Retina (tissue), 1 donor: ENCODE data around the gene MCF2L.

ENCODE experiments used
- DNase-seq: peaks from one replicate; pipeline ENCODE4 v3.0.0-alpha.2; 2016

MCF2L gene

DNA sequence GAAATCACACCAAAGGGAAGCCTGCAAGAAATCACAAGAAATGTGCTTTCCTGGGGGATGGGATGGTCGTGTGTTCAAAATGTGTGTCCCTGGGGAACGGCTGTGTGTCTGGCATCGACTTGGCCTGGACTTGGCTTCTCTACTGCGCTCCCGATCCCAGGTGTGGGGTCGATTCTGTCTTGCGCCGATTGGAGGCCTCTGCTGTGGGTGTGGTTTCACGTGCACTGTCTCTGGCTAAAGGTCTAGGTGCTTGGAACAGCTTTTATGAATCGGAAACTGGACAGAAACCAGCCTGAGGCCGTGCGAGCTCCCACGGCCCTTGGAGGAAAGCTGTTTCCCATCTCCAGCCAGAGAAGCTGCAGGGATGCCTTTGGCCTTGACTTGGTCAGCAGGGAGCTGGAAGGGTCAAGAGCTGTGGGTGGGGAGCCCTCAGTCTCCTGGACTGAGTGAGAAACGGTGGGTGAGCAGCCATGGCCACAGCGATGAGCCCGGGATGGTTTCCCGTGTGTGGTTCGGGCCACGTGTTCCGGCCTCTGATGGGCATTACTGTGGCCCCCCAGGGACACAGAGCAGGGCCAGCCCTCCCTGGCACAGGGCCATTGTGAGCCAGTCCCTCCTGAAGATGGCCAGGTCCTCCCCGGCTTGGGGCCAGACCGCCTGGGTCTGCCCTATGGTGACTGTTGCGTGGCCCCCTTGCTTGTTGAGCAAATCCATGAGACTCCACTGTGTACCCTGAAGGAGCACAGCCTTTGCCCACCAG, 29.7 kb downstream of the MCF2L start:
- peak; percentile 26 for DNase-seq

DNA sequence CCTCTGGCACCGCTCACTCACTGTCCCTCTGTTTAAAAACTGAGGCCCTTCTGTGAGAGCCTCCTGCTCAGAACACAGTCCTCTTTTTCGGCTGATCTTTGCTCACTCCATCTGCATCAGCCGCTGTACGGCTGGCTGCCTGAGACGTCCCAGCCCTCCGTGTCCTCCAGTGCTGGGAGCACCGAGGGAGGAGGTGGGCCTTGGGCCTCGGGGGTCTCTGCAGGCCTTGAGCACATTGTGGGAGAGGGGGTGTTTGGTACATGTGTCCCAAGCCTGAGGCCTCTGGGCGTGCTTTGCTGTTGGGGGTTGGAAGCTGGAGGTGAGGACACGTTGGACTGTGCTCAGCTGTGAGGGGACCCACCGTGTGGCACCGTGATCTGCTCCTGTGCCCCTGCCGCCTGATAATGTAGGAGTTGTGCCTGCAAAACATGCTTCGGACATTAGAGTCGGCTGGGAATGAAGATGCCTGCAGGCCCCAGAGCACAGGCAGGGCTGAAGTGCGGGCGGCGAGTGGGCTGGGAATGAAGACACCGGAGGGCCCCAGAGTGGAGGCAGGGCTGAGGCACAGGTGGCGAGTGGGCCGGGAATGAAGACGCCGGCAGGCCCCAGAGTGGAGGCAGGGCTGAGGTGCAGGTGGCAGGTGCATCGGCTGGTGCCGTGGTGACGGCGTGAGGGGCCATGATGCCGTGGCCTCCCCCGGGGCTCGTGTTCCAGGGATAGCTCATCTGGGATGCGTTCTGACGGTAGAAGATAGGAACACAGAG, 30.6 kb downstream of the MCF2L start:
- DNase-seq: peak; percentile 44

DNA sequence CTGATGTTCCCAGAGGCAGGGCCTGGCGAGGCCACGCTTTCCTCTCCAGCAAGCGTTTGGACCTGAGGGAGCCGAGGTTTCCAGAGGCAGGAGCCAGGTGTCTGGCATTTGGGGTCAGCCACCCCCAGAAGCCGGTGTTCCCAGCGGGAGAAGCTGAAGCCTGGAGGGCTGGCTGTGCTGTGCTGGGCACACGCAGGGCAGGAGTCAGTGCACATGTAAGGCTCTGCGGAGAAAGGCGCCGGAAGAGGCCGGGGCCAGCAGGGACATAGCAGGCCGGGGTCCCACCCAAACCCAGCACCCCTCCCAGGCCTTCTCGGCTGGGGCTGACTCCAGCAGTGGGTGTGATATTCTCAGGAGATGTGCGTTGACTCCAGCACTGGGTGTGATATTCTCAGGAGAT, 31.6 kb downstream of the MCF2L start:
- DNase-seq: no peak

DNA sequence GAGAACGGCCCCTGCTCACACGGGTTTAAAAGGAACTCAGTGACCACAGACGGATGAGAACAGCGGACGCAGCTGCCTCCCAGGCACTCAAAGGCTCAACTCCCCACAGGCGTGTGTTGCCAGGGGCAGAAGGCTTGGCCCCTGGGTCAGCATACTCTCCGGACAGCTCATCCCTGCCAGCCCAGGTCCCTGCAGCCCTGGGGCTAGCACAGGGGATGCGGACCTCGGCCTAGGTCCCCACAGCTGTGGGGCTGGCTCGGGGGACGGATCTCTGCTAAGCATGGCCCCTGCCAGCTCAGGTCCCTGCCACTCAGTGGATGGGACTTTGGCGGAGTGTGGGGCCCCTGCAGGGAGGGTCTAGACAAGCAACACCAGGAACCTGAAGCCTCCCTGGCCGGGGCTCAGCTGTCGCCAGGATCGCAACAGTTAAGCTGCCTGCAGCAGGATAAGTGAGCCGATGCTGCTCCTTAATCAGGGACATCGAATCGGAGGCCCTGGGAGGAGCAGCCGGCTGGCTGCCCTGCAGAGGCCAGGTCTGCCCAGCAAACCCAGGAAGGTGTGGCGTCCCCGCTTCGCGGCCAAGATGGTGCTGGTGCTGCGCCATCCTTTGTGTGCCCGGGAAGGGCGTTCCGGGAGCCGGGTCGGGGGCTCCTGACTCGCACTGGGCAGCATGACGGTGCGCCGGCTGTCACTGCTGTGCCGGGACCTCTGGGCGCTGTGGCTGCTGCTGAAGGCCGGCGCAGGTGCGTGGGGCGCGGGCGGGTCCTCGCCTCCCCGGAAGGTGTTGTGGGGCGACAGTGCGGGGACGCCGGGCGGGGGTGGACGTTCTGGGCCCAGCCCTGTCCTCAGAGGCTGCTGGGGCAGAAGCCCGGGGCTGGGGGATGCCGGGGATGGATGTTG, 32.5 kb downstream of the MCF2L start:
- DNase-seq: peak; percentile 97

DNA sequence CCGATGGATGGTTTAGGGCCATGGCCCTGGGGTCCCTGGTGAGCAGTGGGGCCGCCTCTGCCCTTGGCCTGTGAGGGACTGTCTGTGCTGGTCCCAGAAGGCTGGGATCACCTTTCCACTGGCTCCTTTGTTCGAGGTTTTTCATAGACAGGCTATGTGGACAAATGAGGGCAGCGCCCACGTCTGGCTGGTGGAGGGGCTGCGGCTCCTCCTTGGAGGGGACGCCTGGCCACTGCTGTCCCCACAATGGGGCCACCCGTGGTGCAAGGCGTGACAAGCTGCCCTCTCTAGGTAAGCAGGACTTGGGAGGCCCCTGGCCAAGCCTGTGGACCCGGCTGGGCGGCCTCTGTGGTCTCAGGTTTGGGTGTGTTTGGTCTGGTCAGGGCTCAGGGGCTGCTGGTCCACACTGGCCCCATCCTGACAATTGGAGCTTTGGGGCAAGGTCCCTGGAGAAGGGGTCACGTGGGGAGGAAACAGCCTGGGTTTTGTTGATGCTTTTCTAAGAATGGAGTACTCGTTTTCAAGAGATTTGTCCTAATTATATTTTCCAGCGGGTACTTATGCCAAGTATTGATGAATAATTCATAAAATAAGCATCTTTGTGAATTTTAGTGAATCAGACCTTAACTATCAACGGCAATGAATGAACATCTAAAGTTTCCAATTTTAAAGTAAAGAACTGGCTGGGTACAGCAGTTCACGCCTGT, 33.3 kb downstream of the MCF2L start:
- DNase-seq: peak; percentile 92

DNA sequence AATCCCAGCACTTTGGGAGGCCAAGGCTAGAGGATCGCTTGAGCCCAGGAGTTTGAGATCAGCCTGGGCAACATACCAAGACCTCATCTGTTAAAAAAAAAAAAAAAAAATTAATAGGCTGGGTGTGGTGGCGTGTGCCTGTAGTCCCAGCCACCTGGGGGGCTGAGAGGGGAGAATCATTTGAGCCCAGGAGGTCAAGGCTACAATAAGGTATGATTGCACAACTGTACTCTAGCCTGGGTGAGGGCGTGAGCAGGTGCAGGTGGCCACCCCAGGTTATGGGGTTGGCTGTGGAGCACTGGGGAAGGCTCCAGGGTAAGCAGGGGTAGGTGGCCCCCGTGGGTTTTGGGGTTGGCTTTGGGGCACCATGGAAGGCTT, 33.9 kb downstream of the MCF2L start:
- DNase-seq: no peak

DNA sequence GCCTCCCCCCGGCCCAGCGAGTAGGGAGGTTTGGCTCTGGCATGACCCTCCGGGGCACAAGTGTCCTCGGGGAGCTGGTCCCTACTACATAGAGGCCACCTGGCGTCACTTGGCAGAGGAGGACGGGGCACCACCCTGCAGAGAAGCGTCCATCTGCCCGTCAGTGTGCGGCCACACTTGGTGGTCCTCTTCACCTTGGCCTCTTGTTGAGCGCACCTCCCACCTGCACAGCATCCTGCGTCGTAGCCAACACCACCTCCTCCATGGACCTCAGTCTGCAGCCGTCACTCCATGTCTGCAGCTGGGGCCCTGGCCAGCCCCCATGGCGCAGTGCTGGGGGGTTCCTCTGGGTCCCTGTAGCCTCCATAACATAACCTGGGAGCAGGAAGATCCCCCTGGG, 35.1 kb downstream of the MCF2L start:
- no peak for DNase-seq

DNA sequence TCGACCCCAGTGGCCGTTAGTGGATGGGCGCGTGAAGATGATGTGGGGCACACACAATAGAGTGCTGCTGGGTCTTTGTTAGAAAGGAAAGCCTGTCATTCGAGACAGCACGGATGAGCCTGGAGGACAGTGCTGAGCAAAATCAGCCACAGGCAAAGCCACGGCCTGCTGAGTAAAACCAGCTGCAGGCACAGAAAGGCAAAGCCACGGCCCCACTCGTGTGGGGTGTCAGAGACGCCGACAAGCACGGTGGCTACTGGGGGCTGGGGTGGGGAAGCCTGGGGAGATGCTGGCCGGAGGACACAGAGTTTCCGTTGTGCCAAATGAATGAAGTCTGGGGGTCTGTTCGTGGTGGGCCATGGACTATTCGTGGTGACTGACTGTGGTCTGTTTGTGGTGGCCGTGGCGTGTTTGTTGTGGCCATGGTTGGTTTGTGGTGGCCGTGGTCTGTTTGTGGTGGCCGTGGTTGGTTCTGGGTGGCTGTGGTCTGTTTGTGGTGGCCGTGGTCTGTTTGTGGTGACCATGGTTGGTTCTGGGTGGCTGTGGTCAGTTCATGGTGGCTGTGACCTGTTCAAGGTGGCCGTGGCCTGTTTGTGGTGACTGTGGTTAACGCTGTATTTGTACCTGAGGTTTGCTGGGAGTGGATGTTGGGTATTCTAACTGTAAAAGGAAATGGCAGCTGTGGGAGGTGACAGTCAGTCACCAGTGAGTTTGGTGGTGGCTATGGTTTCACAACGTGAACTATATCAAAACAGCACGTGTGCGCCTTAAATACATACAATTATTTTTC, 36.3 kb downstream of the MCF2L start:
- no peak for DNase-seq

DNA sequence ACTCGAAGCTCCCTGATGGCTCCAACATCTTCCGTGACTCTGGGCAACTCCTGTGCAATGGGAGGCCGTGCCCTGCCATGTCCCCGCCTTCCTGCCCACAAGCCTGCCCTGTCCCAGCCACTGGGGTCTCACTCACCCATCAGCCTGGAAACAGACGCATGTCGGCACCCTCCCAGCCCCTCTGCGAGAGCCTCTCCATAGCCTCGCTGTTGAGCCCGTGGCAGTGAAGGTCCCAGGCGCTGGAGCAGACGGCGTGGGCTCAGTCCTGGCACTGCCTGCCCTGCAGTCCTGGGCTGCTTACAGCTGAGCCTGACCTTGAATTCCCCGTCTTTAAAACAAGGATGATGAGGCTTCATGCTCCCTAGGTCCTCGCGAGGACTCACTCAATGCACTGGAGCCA, 37.0 kb downstream of the MCF2L start:
- DNase-seq: no peak

DNA sequence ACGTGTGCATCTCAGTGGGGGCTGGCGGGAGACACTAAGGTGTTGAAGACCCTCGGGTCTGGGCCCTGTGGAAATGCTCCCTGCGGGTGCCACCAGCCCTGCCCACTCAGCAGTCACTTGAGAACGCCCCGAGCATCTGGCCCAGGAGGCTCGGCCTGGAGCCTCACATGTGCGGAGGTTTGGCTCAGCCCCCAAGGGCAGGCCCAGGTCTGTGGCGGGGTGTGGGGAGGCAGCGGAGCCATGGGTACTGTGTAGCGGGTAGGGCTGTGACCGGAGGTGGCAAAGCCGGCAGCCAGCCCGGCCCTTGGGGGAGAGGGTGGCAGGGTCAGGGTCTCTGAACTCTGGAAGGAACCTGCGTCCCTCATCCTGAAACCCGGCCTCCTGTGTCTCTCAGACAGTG, 37.6 kb downstream of the MCF2L start:
- no peak for DNase-seq

DNA sequence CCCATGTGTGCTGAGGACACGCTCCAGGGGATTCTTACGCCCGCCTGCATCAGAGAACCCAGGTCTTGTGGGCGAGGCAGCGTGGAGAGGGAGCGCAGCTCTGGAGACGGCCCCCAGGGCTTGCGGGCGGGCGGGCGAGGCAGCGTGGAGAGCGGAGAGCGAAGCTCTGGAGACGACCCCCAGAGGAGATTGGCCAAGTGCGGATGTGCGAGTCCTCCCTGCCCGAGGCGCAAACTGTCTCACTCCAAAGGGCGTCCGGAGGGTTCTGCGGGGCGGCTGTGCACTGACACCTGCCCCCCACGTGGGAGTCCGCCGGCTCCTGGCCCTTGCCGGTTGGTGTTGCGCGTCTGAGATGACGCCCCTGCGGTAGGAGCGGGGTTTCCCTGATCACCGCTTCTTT, 39.8 kb downstream of the MCF2L start:
- DNase-seq: no peak

DNA sequence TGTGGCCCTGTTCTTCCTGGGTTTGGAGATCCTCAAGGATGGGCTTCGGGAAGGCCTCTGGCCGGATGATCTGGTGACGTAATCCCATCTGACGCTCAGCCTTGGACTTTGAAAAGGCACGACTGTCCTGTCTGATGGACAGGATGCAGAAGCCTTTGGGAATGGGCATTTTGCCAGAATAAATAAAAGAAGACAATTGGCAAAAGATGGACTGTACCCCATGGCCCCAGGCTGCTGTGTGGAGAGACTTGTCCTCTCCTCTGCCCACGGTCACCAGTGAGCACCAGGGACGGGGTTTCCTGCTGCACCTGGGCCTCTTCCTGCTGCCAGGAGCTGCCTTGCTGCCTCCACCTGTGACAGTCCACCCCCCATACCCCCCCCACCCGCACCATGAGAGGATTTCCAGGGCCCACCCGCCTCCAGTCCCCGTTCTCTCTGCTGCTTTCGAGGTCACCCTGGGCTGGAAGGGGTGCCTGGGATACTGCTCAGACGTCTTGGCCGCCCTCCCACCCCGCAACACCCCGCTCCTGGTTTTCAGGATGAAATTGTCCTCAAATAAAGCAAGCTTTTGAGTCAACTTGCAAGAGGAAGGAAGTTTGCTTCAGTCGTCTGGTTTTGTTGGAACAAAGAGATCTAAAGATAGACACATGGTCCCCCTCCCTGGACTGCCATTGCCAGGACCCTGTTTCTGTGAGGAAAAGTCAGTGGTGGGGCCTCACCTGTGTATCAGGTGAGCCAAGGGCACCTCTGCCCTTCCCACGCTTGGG, 40.9 kb downstream of the MCF2L start:
- no peak for DNase-seq

DNA sequence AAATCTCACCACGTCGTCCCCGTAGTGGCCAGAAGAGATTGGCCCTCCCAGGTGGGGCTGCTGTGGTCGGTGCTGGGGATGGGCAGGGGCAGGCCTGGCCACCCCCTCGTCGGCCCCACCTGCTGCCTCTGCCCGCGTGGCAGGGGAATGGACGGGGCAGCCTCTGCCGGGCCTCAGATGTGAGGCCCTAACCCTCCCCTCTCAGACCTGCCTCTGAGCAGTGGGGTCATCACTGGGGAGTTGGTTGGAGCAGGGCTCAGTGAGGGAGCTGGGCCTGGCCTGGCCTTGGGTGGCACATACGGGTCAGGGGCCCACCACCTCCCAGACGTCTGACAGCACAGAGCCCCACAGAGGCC, 41.5 kb downstream of the MCF2L start:
- no peak for DNase-seq

DNA sequence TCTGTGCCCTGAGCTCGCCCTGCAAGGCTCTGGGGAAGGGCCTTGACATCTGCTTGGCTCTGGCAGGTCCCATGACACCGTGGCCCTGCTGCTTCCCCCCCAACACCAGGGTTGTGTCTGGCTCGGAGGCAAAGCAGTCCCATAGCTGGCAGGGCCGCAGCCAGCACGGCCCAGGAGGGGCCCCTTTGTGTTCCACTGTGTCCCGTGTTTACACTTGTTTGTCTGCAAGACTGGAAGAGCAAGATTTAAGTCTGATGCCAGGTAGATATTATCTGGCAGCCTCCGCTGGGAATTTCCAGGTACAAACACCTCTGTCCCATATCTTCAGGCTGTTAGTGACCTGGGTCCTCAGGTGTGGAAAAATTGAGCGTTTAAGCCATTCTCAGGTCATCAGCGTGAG, 44.3 kb downstream of the MCF2L start:
- no peak for DNase-seq

DNA sequence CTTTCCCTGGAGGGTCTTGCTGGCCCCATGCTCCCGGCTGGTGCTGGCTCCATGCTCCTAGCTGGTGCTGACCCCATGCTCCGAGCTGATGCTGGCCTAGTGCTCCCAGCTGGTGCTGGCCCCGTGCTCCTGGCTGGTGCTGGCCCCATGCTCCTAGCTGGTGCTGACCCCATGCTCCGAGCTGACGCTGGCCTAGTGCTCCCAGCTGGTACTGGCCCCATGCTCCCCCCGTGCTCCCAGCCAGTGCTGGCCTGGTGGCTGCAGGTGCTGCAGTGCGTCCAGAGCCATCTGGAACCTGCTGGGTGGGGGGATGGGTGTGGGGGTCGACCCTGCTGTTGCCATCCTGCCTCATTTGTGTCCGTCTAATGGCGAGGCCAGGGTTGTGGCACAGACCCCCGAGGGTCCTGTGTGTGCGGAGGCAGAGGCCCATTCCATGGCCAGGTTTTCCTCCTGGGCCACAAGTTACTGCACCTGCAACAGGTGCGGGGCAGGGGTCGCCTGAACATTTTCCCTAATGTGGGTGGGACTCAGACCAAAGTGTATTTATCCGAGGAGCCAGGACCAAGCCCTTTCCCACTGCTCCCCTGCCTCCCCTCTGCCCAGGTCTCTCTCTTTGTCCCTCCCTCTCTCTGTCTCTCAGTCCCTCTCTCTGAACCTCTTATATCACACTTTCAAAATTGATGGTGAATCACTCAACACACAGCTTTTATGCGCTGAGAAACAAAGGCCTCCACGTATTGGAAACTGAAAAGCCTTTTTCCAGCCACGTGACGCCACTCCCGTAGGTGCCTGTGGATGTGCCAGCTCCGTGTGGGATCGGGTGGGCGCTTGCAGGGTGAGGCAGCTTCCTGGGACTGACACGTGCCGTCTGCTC, 45.1 kb downstream of the MCF2L start:
- DNase-seq: no peak

DNA sequence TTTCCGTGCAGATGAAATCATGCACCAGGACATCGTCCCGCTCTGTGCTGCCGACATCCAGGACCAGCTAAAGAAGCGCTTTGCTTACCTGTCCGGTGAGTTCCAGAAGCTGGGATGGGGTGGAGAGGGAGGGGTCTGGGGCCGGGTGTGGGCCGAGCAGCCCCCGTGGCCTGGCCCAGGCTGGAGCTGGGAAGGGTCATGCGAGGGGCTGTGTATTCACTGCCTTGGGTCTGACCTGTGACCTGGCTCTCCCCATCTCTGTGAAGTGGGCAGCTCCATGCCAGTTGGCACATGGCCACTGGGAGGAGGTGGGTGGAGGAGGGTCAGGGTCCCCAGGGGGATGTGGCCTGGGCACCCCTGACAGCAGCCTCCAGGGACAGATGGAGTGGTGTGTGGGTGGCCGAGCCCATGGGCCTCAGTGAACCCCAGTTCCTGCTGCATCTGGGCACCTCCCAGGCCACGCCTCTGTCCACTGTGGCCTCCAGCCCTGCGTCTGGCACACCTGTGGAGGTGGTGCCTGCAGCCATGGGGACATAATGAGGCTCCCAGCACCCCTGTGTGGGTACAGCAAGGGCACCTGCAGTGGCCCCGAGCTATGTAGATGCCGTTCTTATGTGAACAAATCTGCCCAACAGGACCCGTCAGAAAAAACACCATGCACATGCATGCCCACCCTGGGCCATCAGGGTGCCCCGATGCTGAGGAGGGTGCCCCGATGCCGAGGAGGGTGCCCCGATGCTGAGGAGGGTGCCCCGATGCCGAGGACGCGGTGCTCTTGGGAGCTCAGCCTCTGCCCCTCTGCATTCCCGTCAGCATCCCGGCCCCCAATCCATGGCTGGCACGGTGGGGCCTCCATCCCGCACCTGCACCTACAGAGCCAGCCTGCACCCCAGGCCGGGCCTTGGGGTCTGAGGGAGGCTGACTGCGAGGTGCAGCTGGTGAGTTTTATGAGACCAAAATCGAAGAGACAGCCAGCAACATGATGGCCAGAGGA, 46.0 kb downstream of the MCF2L start:
- no peak for DNase-seq

DNA sequence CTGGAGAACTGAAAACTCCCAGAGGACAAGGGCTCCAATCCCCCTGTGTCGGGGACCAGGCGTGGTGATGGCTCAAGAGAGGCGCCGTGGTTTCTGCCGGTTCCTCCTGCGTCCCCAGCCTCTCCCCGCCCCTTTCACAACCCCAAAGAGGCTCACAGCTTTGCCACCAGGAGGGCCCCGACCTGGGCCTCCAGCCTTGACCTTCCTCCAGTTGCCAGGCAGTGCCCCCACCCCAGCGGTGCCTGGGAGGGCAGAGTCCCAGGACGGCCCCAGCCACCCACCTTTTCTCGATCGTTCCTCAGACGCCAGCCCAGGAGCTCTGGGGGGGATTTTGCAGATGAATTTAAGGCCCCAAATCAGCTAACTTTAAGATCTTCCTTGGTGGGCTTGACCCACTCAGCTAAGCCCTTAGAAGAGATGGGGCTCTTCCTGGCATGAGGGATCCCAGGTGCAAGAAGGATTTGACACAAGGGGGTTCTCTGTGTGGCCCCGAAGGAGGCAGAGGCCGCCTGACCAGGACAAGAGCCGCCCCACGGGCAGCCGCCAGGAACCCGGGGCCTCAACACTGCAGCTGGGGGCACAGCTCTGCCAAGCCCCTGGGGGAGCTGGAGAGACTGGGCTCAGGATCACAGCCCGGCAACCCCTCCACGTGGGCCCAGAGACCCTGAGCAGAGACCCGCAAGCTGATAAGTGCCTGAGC, 47.0 kb downstream of the MCF2L start:
- no peak for DNase-seq
